Astrocyte (in vitro differentiated cells and primary cell): Measurements from ENCODE around the gene GPR137B. TPM values are rescaled to one million over a fixed set of nuclear protein-coding genes. Genes with fewer than 3 reads are reported as not detected.

ENCODE experiments used
- DNase-seq: peaks from one replicate; pipeline ENCODE4 v3.0.0-alpha.2; 2010; ENCODE audit warnings: low read depth
- FAIRE-seq: peaks from 2 replicates; lab custom pipeline; 2011; peaks lifted over from hg19 to GRCh38; lab: Jason Lieb, UNC
- H2AFZ ChIP-seq: 2 replicates; pipeline ENCODE4 v1.6.0; 2012; ENCODE audit warnings: low read depth, low read length, inconsistent platforms
- H3K27ac ChIP-seq: 2 replicates; pipeline ENCODE4 v1.5.1; 2011; ENCODE audit warnings: low read depth, low read length, inconsistent platforms
- H3K27me3 ChIP-seq: 2 replicates; pipeline ENCODE4 v1.6.0; 2011; ENCODE audit warnings: low read length, inconsistent platforms; ENCODE audit not compliant: insufficient read depth
- H3K36me3 ChIP-seq: 2 replicates; pipeline ENCODE4 v1.5.1; 2011; ENCODE audit warnings: low read length, inconsistent platforms; ENCODE audit not compliant: insufficient read depth
- H3K4me1 ChIP-seq: 2 replicates; pipeline ENCODE4 v1.5.1; 2011; ENCODE audit warnings: low read length, inconsistent platforms; ENCODE audit not compliant: insufficient read depth
- H3K4me2 ChIP-seq: 2 replicates; pipeline ENCODE4 v1.6.0; 2012; ENCODE audit warnings: low read length, inconsistent platforms
- H3K4me3 ChIP-seq: 2 replicates; pipeline ENCODE4 v1.5.1; 2011; ENCODE audit warnings: low read depth, mild to moderate bottlenecking, low read length, inconsistent platforms; ENCODE audit not compliant: insufficient read depth
- H3K79me2 ChIP-seq: 2 replicates; pipeline ENCODE4 v1.6.0; 2012; ENCODE audit warnings: mild to moderate bottlenecking, low read length, inconsistent platforms; ENCODE audit not compliant: insufficient read depth
- H3K9ac ChIP-seq: 2 replicates; pipeline ENCODE4 v1.6.0; 2012; ENCODE audit warnings: mild to moderate bottlenecking, low read length, inconsistent platforms
- H3K9me3 ChIP-seq: 2 replicates; pipeline ENCODE4 v1.5.1; 2012; ENCODE audit warnings: low read depth, mild to moderate bottlenecking, low read length, inconsistent platforms; ENCODE audit not compliant: insufficient read depth
- H4K20me1 ChIP-seq: 2 replicates; pipeline ENCODE4 v1.6.0; 2012; ENCODE audit warnings: low read length, inconsistent platforms; ENCODE audit not compliant: insufficient read depth
- H3K27ac Mint-ChIP-seq: one replicate; pipeline ENCODE4 v1.8.0; 2021; ENCODE audit warnings: mild to moderate bottlenecking, mixed read lengths; ENCODE audit not compliant: unreplicated experiment
- H3K27me3 Mint-ChIP-seq: one replicate; pipeline ENCODE4 v1.8.0; 2021; ENCODE audit warnings: low read depth, mixed read lengths; ENCODE audit not compliant: unreplicated experiment
- H3K36me3 Mint-ChIP-seq: one replicate; pipeline ENCODE4 v1.8.0; 2021; ENCODE audit warnings: low read depth, mixed read lengths; ENCODE audit not compliant: unreplicated experiment
- H3K4me1 Mint-ChIP-seq: one replicate; pipeline ENCODE4 v1.8.0; 2021; ENCODE audit warnings: low read depth, mixed read lengths; ENCODE audit not compliant: unreplicated experiment
- H3K4me3 Mint-ChIP-seq: one replicate; pipeline ENCODE4 v1.8.0; 2021; ENCODE audit warnings: mild to moderate bottlenecking, moderate library complexity, mixed read lengths; ENCODE audit not compliant: unreplicated experiment
- H3K9me3 Mint-ChIP-seq: one replicate; pipeline ENCODE4 v1.8.0; 2021; ENCODE audit warnings: mild to moderate bottlenecking, mixed read lengths; ENCODE audit not compliant: unreplicated experiment
- CTCF ChIP-seq: IDR thresholded peaks from 2 replicates; pipeline ENCODE4 v1.5.1; 2011; ENCODE audit warnings: low read depth, mild to moderate bottlenecking, inconsistent platforms, low read length, moderate library complexity; ENCODE audit not compliant: insufficient read depth
- EZH2 ChIP-seq: IDR thresholded peaks from 2 replicates; pipeline ENCODE4 v1.6.1; 2012; ENCODE audit warnings: mild to moderate bottlenecking, low read length, inconsistent platforms; ENCODE audit not compliant: insufficient read depth
- total RNA-seq: library from RNA; stranded (reverse); gene quantifications from 2 replicates; pipeline ENCODE4 v1.2.1, GENCODE V29; 2021

The GPR137B gene
- total RNA-seq, 1 donor from 2014 or later = 12.9 TPM

- Mint-ChIP-seq H3K4me1 (peaks cover 7% of the 10 kb centered on the region), H3K9me3 (peaks cover 4% of the 10 kb centered on the region), H3K27me3 (peaks cover 18% of the 10 kb centered on the region), H3K4me3 (no peak overlapping the region), H3K36me3 (peaks cover 2% of the 10 kb centered on the region), H3K27ac (no peak overlapping the region)
- no peak overlapping the region for H2AFZ ChIP-seq
- no peak overlapping the region for H3K4me3 ChIP-seq
- H3K27me3 ChIP-seq = peaks cover 4% of the 10 kb centered on the region
- no peaks in the 10 kb centered on the region for H3K79me2 ChIP-seq
- H3K36me3 ChIP-seq = no peaks in the 10 kb centered on the region
- no peak for TF ChIP-seq EZH2
- no peak for TF ChIP-seq CTCF
- H3K9me3 ChIP-seq = no peaks in the 10 kb centered on the region
- H3K4me2 ChIP-seq = no peak overlapping the region
- H3K4me1 ChIP-seq = no peaks in the 10 kb centered on the region
- DNase-seq (no peak), FAIRE-seq (no peak)
- no peak overlapping the region for H3K9ac ChIP-seq
- no peaks in the 10 kb centered on the region for H4K20me1 ChIP-seq
- no peak overlapping the region for H3K27ac ChIP-seq
Observed at GRCh38 chr1:236132420-236133046, 9.8 kb upstream of the GPR137B start.

DNA sequence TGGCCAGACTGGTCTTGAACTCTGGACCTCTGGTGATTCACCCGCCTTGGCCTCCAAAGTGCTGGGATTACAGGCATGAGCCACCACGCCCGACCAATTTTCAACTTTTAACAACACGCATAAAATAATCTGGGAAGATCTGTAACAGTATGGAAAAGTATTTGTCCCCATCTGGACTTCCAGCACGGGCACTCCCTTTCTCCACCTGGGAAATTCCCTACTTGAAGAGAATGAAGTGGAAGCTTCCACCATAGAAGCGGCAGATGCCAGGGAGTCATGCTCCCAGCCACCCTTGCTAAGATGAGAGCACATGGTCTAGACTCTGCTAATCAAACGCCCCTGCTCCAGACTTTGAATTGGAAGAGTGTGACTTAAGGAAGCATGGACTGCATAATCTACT is 9.0 kb upstream of the GPR137B start:
- TF ChIP-seq CTCF = no peak
- H3K4me1 ChIP-seq = no peaks in the 10 kb centered on the region
- FAIRE-seq (no peak), DNase-seq (no peak)
- no peak overlapping the region for H3K9ac ChIP-seq
- no peaks in the 10 kb centered on the region for H4K20me1 ChIP-seq
- Mint-ChIP-seq H3K4me3 (no peak overlapping the region), H3K27ac (no peak overlapping the region), H3K27me3 (peaks cover 23% of the 10 kb centered on the region), H3K9me3 (peaks cover 4% of the 10 kb centered on the region), H3K36me3 (peaks cover 2% of the 10 kb centered on the region), H3K4me1 (peaks cover 7% of the 10 kb centered on the region)
- H3K27ac ChIP-seq = no peak overlapping the region
- H3K9me3 ChIP-seq = no peaks in the 10 kb centered on the region
- H3K36me3 ChIP-seq = no peaks in the 10 kb centered on the region
- no peak overlapping the region for H3K4me2 ChIP-seq
- H3K27me3 ChIP-seq = peaks cover 11% of the 10 kb centered on the region
- H2AFZ ChIP-seq = no peak overlapping the region
- H3K79me2 ChIP-seq = no peaks in the 10 kb centered on the region
- no peak overlapping the region for H3K4me3 ChIP-seq

DNA sequence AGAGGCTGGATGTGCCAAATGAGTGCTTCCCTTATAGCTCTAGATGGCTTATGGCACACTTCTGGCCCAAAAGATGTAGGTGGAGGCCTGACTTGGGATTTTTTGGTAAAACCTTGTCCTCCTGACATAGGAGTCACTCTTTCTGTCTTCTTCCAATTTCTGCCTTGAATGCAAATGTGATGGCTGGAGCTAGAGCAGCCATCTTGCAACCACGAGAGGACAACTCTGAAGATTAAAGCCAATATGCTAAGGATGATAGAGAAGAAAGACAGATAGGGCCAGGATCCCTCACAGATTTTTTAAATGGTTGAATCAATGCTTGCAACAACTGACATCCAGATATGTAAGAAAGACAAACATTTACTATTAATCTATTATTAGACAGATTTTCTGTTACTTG is 8.5 kb upstream of the GPR137B start:
- H3K27ac Mint-ChIP-seq = no peak overlapping the region

More for the DNA sequence above, 8.5 kb upstream of the GPR137B start:
- DNase-seq = no peak
- no peak for FAIRE-seq
- no peaks in the 10 kb centered on the region for H3K9me3 ChIP-seq
- no peak overlapping the region for H3K4me3 ChIP-seq
- Mint-ChIP-seq H3K9me3 (peaks cover 4% of the 10 kb centered on the region), H3K4me1 (peaks cover 7% of the 10 kb centered on the region), H3K27me3 (peaks cover 28% of the 10 kb centered on the region), H3K4me3 (no peak overlapping the region), H3K36me3 (peaks cover 2% of the 10 kb centered on the region)
- H4K20me1 ChIP-seq = no peaks in the 10 kb centered on the region
- peaks cover 16% of the 10 kb centered on the region for H3K27me3 ChIP-seq
- no peaks in the 10 kb centered on the region for H3K36me3 ChIP-seq
- H3K27ac ChIP-seq = no peak overlapping the region
- no peaks in the 10 kb centered on the region for H3K4me1 ChIP-seq
- H2AFZ ChIP-seq = no peak overlapping the region
- TF ChIP-seq CTCF = no peak
- no peak for TF ChIP-seq EZH2
- no peaks in the 10 kb centered on the region for H3K79me2 ChIP-seq
- no peak overlapping the region for H3K4me2 ChIP-seq
- no peak overlapping the region for H3K9ac ChIP-seq
